HG03342 (cell line): ENCODE measurements around the gene F2R.

ENCODE experiments used
- ATAC-seq: cut with Tn5 transposase; IDR thresholded peaks from one replicate; pipeline ENCODE4 v1.9.1; 2021; ENCODE audit warnings: mild to moderate bottlenecking, moderate library complexity; ENCODE audit not compliant: unreplicated experiment

Gene F2R

GRCh38 chr5:76690037-76690679, 25.8 kb upstream of the F2R start:
- ATAC-seq = no peak

- ATAC-seq = no peak
Measured at GRCh38 chr5:76690704-76691466, 25.0 kb upstream of the F2R start.

GRCh38 chr5:76691467-76692273, 24.3 kb upstream of the F2R start:
- ATAC-seq = no peak

- ATAC-seq = no peak
Measured at GRCh38 chr5:76692274-76692540, 23.7 kb upstream of the F2R start.

- ATAC-seq = no peak
Measured at GRCh38 chr5:76692651-76693050, 23.3 kb upstream of the F2R start.

- ATAC-seq = no peak
Measured at GRCh38 chr5:76693141-76693540, 22.8 kb upstream of the F2R start.

- ATAC-seq = no peak
Measured at GRCh38 chr5:76694317-76694716, 21.6 kb upstream of the F2R start.

GRCh38 chr5:76695346-76695745, 20.6 kb upstream of the F2R start:
- no peak for ATAC-seq

GRCh38 chr5:76696251-76696650, 19.7 kb upstream of the F2R start:
- no peak for ATAC-seq

- ATAC-seq = no peak
Measured at GRCh38 chr5:76697670-76698069, 18.3 kb upstream of the F2R start.

GRCh38 chr5:76700571-76700970, 15.4 kb upstream of the F2R start:
- ATAC-seq = no peak

GRCh38 chr5:76701298-76701697, 14.6 kb upstream of the F2R start:
- no peak for ATAC-seq

GRCh38 chr5:76703707-76704106, 12.2 kb upstream of the F2R start:
- ATAC-seq = no peak

- ATAC-seq = no peak
Measured at GRCh38 chr5:76704131-76704663, 11.7 kb upstream of the F2R start.

GRCh38 chr5:76705574-76705973, 10.4 kb upstream of the F2R start:
- no peak for ATAC-seq

GRCh38 chr5:76709762-76710161, 6.2 kb upstream of the F2R start:
- no peak for ATAC-seq

GRCh38 chr5:76710991-76711390, 4.9 kb upstream of the F2R start:
- no peak for ATAC-seq

GRCh38 chr5:76714751-76715485, 1.0 kb upstream of the F2R start:
- peak; percentile 6 for ATAC-seq

- ATAC-seq = no peak
Measured at GRCh38 chr5:76715486-76715735, 515 bp upstream of the F2R start.

- ATAC-seq = no peak
Measured at GRCh38 chr5:76716456-76717157, 681 bp downstream of the F2R start.
